ENCODE data around the gene TTC7B.

DNA sequence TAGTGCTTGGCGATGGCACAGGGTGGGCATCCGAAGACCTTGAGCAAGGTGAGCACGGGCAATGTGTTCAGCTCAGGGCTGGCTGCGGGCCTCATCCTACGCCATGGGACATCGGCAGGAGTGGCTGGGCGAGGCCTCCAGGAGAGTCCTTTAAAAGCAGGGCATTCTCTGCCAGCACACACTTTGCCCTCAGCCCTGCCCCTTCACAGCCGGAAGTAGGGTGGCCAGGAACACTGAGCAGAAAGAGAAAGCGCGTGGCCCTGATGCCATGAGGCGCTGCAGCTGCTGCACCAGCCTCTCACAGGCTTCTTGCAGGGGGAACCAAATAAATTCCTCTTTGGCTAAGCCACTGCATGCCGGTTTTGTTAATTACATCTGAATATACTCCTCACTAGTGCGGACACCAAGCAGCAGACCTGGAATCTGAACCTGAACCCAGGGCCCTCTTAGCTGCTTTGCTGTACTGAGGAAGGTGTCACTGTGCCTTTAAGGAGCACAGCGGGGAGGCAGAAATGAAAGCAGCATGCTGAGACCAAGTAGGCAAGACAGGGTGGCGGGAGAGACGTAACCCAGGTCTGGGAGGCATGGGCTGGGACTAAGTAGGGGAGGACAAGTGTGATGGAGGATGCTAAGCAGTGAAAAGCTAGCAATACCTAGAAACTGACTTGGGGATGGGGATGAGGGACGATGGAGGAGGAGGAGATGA is 155.2 kb downstream of the TTC7B start:
- no peak for TF ChIP-seq POLR2A (IDR thresholded peaks at IDR 0.05; ENCODE audit: low read depth, low read length)
- TF ChIP-seq FOXM1 (IDR thresholded peaks at IDR 0.05; ENCODE audit: low read depth, low read length), result no peak
- no peak for TF ChIP-seq ZZZ3 (IDR thresholded peaks at IDR 0.05; ENCODE audit: control insufficient read depth, insufficient read length, low read depth)
- TF ChIP-seq POLR2AphosphoS5 (IDR thresholded peaks at IDR 0.05; ENCODE audit: low read length), result no peak
- TF ChIP-seq NR2F1 (conservative IDR thresholded peaks at IDR 0.05), result no peak
- no peak for TF ChIP-seq CBX5 (IDR thresholded peaks at IDR 0.05; ENCODE audit: low read depth)
- no peak for TF ChIP-seq SUZ12 (IDR thresholded peaks at IDR 0.05; ENCODE audit: unreplicated experiment)
